ENCODE measurements around the gene CCNE1. TPM values are rescaled to one million over a fixed set of nuclear protein-coding genes. Genes with fewer than 3 reads are reported as not detected.

The CCNE1 gene
- total and polyA plus RNA-seq, 2 of the 13 experiments (the other 11 are each of a cell fraction or from before 2014, with no cell fraction given), result 16.0 to 50.6 TPM

- TF ChIP-seq HOXA5 (CRISPR knock-in tag; IDR thresholded peaks at IDR 0.05) (no peak), ZNF34 (CRISPR knock-in tag; IDR thresholded peaks at IDR 0.05; ENCODE audit: borderline replicate concordance) (0 out of 2 replicates have a peak, but pooled peaks have one; percentile 3), TGIF2 (CRISPR knock-in tag; IDR thresholded peaks at IDR 0.05) (0 out of 2 replicates have a peak, but pooled peaks have one; percentile 21), MEIS1 (CRISPR knock-in tag; IDR thresholded peaks at IDR 0.05; ENCODE audit: borderline replicate concordance) (peak; percentile 74; the same call in 1 of the 2 replicates), ZNF607 (CRISPR knock-in tag; IDR thresholded peaks at IDR 0.05; ENCODE audit: borderline replicate concordance) (peak; percentile 71; the same call in 1 of the 2 replicates), TEAD3 (CRISPR knock-in tag; optimal IDR thresholded peaks at IDR 0.05; ENCODE audit: borderline replicate concordance) (no peak), CHD2 (IDR thresholded peaks at IDR 0.05; ENCODE audit: low read depth, low read length) (no peak), YEATS2 (CRISPR knock-in tag; IDR thresholded peaks at IDR 0.05; ENCODE audit: borderline replicate concordance) (no peak), CBX1 (IDR thresholded peaks at IDR 0.05; ENCODE audit: low read depth) (peak; percentile 61), MZF1 (CRISPR knock-in tag; IDR thresholded peaks at IDR 0.05; ENCODE audit: borderline replicate concordance) (no peak), GPN1 (CRISPR knock-in tag; IDR thresholded peaks at IDR 0.05; ENCODE audit: borderline replicate concordance) (no peak), ZNF460 (CRISPR knock-in tag; IDR thresholded peaks at IDR 0.05; ENCODE audit: borderline replicate concordance) (no peak), LBX2 (CRISPR knock-in tag; IDR thresholded peaks at IDR 0.05; ENCODE audit: borderline replicate concordance) (no peak), KMT2A (CRISPR knock-in tag; IDR thresholded peaks at IDR 0.05) (no peak), SMC3 (IDR thresholded peaks at IDR 0.05; ENCODE audit: low read length) (no peak), ADNP (CRISPR knock-in tag; IDR thresholded peaks at IDR 0.05) (no peak), MAFF (IDR thresholded peaks at IDR 0.05; ENCODE audit: low read depth, low read length) (no peak), ZNF451 (CRISPR knock-in tag; IDR thresholded peaks at IDR 0.05) (no peak), ZBTB37 (CRISPR knock-in tag; IDR thresholded peaks at IDR 0.05) (no peak), ZNF296 (CRISPR knock-in tag; conservative IDR thresholded peaks at IDR 0.05) (no peak)
- TF ChIP-seq, protein P1, sequence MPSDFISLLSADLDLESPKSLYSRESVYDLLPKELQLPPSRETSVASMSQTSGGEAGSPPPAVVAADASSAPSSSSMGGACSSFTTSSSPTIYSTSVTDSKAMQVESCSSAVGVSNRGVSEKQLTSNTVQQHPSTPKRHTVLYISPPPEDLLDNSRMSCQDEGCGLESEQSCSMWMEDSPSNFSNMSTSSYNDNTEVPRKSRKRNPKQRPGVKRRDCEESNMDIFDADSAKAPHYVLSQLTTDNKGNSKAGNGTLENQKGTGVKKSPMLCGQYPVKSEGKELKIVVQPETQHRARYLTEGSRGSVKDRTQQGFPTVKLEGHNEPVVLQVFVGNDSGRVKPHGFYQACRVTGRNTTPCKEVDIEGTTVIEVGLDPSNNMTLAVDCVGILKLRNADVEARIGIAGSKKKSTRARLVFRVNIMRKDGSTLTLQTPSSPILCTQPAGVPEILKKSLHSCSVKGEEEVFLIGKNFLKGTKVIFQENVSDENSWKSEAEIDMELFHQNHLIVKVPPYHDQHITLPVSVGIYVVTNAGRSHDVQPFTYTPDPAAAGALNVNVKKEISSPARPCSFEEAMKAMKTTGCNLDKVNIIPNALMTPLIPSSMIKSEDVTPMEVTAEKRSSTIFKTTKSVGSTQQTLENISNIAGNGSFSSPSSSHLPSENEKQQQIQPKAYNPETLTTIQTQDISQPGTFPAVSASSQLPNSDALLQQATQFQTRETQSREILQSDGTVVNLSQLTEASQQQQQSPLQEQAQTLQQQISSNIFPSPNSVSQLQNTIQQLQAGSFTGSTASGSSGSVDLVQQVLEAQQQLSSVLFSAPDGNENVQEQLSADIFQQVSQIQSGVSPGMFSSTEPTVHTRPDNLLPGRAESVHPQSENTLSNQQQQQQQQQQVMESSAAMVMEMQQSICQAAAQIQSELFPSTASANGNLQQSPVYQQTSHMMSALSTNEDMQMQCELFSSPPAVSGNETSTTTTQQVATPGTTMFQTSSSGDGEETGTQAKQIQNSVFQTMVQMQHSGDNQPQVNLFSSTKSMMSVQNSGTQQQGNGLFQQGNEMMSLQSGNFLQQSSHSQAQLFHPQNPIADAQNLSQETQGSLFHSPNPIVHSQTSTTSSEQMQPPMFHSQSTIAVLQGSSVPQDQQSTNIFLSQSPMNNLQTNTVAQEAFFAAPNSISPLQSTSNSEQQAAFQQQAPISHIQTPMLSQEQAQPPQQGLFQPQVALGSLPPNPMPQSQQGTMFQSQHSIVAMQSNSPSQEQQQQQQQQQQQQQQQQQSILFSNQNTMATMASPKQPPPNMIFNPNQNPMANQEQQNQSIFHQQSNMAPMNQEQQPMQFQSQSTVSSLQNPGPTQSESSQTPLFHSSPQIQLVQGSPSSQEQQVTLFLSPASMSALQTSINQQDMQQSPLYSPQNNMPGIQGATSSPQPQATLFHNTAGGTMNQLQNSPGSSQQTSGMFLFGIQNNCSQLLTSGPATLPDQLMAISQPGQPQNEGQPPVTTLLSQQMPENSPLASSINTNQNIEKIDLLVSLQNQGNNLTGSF (CRISPR knock-in tag; IDR thresholded peaks at IDR 0.05), result 0 out of 2 replicates have a peak, but pooled peaks have one; percentile 44
- TF ChIP-seq, protein P2, sequence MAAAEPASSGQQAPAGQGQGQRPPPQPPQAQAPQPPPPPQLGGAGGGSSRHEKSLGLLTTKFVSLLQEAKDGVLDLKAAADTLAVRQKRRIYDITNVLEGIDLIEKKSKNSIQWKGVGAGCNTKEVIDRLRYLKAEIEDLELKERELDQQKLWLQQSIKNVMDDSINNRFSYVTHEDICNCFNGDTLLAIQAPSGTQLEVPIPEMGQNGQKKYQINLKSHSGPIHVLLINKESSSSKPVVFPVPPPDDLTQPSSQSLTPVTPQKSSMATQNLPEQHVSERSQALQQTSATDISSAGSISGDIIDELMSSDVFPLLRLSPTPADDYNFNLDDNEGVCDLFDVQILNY (CRISPR knock-in tag; conservative IDR thresholded peaks at IDR 0.05), result no peak
Observed at GRCh38 chr19:29844891-29845573, 33.2 kb downstream of the CCNE1 start (continued).
